Tibial nerve (tissue), 4 donors: Measurements from ENCODE around the gene CHST12. TPM values are rescaled to one million over a fixed set of nuclear protein-coding genes. Genes with fewer than 3 reads are reported as not detected.

Experiments used
- DNase-seq, 2 donors: peaks; one replicate each; pipeline ENCODE4 v3.0.0-alpha.2; 2019; ENCODE audit warnings: low spot score in 2 of 2
- H3K27ac ChIP-seq, 4 donors: fragments of 200-600 bp; sonication (generic) in 3 of 4; one replicate each; pipeline ENCODE4 v1.5.1; 2017 to 2019; ENCODE audit warnings: mild to moderate bottlenecking in 1 of 4
- H3K27me3 ChIP-seq, 2 donors: fragments of 200-600 bp; sonication (generic) in 1 of 2; one replicate each; pipeline versions ENCODE4 v1.5.1 to v1.6.0; 2017 to 2019
- H3K36me3 ChIP-seq, 3 donors: fragments of 200-600 bp; sonication (generic); one replicate each; pipeline ENCODE4 v1.5.1; 2018 to 2019
- H3K4me1 ChIP-seq, 4 donors: fragments of 200-600 bp; sonication (generic) in 3 of 4; one replicate each; pipeline ENCODE4 v1.5.1; 2017 to 2019
- H3K4me3 ChIP-seq, 4 donors: fragments of 200-600 bp; sonication (generic) in 3 of 4; one replicate each; pipeline ENCODE4 v1.5.1; 2017 to 2019; ENCODE audit warnings: mild to moderate bottlenecking in 1 of 4, moderate library complexity in 1 of 4
- H3K9me3 ChIP-seq, 4 donors: fragments of 200-600 bp; sonication (generic) in 3 of 4; one replicate each; pipeline ENCODE4 v1.5.1; 2017 to 2019
- EP300 ChIP-seq, 2 donors: sonication (generic); formaldehyde crosslinking; IDR thresholded peaks; one replicate each; pipeline ENCODE4 v1.6.1; 2017; ENCODE audit warnings: antibody characterized with exemption in 2 of 2, mild to moderate bottlenecking in 1 of 2
- POLR2A ChIP-seq, 2 donors: fragments of 450-650 bp; IDR thresholded peaks; one replicate each; pipeline ENCODE4 v1.6.1; 2017; ENCODE audit warnings: antibody characterized with exemption in 2 of 2, mild to moderate bottlenecking in 2 of 2, moderate library complexity in 2 of 2
- WGBS, 2 donors: methylation state at CpG; one replicate each; pipeline ENCODE4 v1.1.5; 2018; 5-methylcytosine and 5-hydroxymethylcytosine counted together
- total RNA-seq, 4 donors: library from RNA; depleted of rRNA; stranded (reverse); fragments of >200 nt; gene quantifications; one replicate each; pipeline ENCODE4 v1.1.0, GENCODE V29; 2016
- TF ChIP-seq, protein P1 (sequence below), 5 experiments: fragments of 200-600 bp in 3 of 5; fragments of 450-650 bp in 2 of 5; sonication (generic) in 3 of 5; IDR thresholded peaks; one replicate each; pipeline ENCODE4 v1.5.1; 2016 to 2019; ENCODE audit warnings: antibody characterized with exemption in 5 of 5, mild to moderate bottlenecking in 3 of 5, moderate library complexity in 2 of 5

The CHST12 gene
- total RNA-seq, 4 donors from 2014 or later, result 21.0 to 29.9 (median 29.3) TPM

DNA sequence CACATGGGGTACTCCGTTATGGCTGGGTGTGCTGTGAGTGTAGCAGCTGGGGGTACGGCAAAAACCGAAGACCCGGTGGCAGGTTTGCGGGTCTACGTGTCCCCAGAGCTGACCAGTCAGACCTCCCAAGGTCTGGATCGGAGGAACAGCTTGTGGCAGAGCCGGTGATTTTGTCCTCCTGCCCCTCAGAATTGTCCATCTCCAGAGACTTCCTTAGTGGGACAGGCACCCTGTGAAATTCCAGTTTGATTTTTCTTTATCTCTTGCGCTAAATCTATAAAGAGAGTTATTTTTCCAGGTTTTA lies 47.8 kb upstream of the CHST12 start:
- 4 to 7% methylated on average over 8 of the region's 9 CpGs for WGBS, 2 donors
- DNase-seq, result no peak
- Histone ChIP-seq H3K4me1 (peaks cover 0 to 65% (median 30%) of the 10 kb centered on the region in 4 donors), H3K9me3 (no peaks in the 10 kb centered on the region), H3K4me3 (peak overlapping the region; percentile 96 to 99 (median 96)), H3K27ac (peak overlapping the region in 2 of 4 donors; percentile 80 to 100), H3K36me3 (peaks cover 0 to 4% (median 0%) of the 10 kb centered on the region in 3 donors), H3K27me3 (no peaks in the 10 kb centered on the region)
- TF ChIP-seq, protein P1, sequence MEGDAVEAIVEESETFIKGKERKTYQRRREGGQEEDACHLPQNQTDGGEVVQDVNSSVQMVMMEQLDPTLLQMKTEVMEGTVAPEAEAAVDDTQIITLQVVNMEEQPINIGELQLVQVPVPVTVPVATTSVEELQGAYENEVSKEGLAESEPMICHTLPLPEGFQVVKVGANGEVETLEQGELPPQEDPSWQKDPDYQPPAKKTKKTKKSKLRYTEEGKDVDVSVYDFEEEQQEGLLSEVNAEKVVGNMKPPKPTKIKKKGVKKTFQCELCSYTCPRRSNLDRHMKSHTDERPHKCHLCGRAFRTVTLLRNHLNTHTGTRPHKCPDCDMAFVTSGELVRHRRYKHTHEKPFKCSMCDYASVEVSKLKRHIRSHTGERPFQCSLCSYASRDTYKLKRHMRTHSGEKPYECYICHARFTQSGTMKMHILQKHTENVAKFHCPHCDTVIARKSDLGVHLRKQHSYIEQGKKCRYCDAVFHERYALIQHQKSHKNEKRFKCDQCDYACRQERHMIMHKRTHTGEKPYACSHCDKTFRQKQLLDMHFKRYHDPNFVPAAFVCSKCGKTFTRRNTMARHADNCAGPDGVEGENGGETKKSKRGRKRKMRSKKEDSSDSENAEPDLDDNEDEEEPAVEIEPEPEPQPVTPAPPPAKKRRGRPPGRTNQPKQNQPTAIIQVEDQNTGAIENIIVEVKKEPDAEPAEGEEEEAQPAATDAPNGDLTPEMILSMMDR (IDR thresholded peaks at IDR 0.05), result no peak
- TF ChIP-seq EP300 (IDR thresholded peaks at IDR 0.05) (no peak), POLR2A (IDR thresholded peaks at IDR 0.05) (no peak)

DNA sequence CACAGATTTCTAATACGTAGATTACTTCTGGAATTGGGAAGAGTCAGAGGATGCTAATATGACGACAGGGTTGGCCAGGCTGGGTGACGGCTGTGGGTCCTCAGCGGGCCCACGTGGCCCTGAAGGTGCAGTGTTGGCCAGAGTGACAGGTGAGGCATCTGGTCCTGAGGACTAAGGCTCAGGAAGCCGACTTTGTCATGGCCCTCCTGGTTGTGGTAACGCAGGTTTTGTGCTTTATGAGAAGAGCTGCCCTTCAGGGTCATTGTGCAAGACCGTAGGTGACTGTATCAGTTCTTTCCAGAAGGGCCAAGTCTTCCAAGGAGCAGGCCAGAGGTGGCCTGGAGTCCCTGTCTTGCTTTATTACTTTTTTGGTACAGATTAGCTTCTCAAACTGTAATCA lies 46.2 kb upstream of the CHST12 start:
- WGBS, 2 donors, result 64 to 74% methylated on average over 8 of the region's 8 CpGs
- peaks cover 0 to 72% (median 30%) of the 10 kb centered on the region in 4 donors for H3K4me1 ChIP-seq
- no peak overlapping the region for H3K4me3 ChIP-seq
- DNase-seq, result no peak
- no peaks in the 10 kb centered on the region for H3K9me3 ChIP-seq
- peaks cover 0 to 19% (median 0%) of the 10 kb centered on the region in 3 donors for H3K36me3 ChIP-seq
- no peak for TF ChIP-seq EP300 (IDR thresholded peaks at IDR 0.05)
- H3K27ac ChIP-seq, result no peak overlapping the region
- H3K27me3 ChIP-seq, result no peaks in the 10 kb centered on the region

DNA sequence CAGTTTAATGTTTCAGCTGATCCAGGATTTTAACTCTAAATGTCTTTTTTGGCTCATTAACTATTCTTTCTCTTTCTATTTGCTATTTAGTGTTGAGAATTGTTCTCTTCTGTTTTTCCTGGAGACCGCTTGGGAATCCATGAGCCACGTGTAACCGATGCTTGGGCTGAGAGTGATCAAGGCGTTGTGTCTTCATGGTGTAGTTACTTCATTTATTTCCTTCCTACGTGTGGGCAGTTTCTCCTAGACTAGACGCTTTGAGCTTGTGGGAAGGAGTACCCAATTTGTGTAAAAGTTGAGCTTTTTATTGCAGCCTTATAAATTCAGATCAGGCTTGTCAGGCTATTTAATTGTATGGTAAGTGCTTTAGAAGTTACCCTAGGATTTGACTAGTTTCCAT lies 45.8 kb upstream of the CHST12 start:
- peaks cover 2 to 23% (median 3%) of the 10 kb centered on the region in 3 donors for H3K36me3 ChIP-seq
- WGBS, 2 donors, result 37 to 48% methylated on average over 6 of the region's 6 CpGs
- TF ChIP-seq EP300 (IDR thresholded peaks at IDR 0.05) (no peak), POLR2A (IDR thresholded peaks at IDR 0.05) (no peak)
- TF ChIP-seq, protein P1 (IDR thresholded peaks at IDR 0.05), result no peak
- no peaks in the 10 kb centered on the region for H3K9me3 ChIP-seq
- no peaks in the 10 kb centered on the region for H3K27me3 ChIP-seq
- H3K4me1 ChIP-seq, result peaks cover 0 to 72% (median 30%) of the 10 kb centered on the region in 4 donors
- no peak overlapping the region for H3K4me3 ChIP-seq
- H3K27ac ChIP-seq, result no peak overlapping the region
- no peak for DNase-seq

GRCh38 chr7:2358968-2359527 lies 44.4 kb upstream of the CHST12 start:
- no peaks in the 10 kb centered on the region for H3K27me3 ChIP-seq
- no peak for DNase-seq
- H3K27ac ChIP-seq, result no peak overlapping the region
- 49 to 54% methylated on average over 8 of the region's 8 CpGs for WGBS, 2 donors
- H3K4me1 ChIP-seq, result peaks cover 0 to 61% (median 26%) of the 10 kb centered on the region in 4 donors
- no peaks in the 10 kb centered on the region for H3K9me3 ChIP-seq
- no peak overlapping the region for H3K4me3 ChIP-seq
- H3K36me3 ChIP-seq, result peaks cover 4 to 38% (median 12%) of the 10 kb centered on the region in 3 donors
- TF ChIP-seq, protein P1 (IDR thresholded peaks at IDR 0.05), result no peak
- TF ChIP-seq EP300 (IDR thresholded peaks at IDR 0.05), result no peak
- no peak for TF ChIP-seq POLR2A (IDR thresholded peaks at IDR 0.05)

DNA sequence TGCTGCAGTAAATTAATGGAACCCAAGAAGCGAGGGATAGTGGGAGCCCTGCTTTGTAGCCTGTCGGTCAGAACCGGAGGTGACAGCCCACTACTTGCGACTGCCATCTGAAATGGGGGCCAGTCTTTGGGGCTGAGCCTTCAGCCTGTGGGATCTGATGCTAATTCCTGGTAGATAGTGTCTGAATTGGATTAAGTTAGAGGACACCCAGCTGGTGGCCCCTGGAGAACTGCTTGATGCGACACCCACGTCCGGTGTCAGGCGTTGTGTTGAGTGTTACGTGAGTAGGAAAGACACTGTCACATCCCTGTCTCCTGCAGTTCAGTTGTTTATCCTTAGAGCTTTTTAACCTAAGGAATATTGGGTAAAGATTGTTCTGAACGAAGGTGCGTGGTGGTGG lies 43.8 kb upstream of the CHST12 start:
- Histone ChIP-seq H3K9me3 (no peaks in the 10 kb centered on the region), H3K27ac (no peak overlapping the region), H3K36me3 (peaks cover 4 to 43% (median 17%) of the 10 kb centered on the region in 3 donors), H3K4me3 (no peak overlapping the region), H3K27me3 (no peaks in the 10 kb centered on the region), H3K4me1 (peaks cover 0 to 61% (median 26%) of the 10 kb centered on the region in 4 donors)
- no peak for DNase-seq
- WGBS, 2 donors, result 83 to 88% methylated on average over 11 of the region's 11 CpGs
- TF ChIP-seq, protein P1 (IDR thresholded peaks at IDR 0.05), result no peak
- TF ChIP-seq EP300 (IDR thresholded peaks at IDR 0.05) (no peak), POLR2A (IDR thresholded peaks at IDR 0.05) (no peak)
